Measurements from ENCODE around the gene TRIM17.

DNA sequence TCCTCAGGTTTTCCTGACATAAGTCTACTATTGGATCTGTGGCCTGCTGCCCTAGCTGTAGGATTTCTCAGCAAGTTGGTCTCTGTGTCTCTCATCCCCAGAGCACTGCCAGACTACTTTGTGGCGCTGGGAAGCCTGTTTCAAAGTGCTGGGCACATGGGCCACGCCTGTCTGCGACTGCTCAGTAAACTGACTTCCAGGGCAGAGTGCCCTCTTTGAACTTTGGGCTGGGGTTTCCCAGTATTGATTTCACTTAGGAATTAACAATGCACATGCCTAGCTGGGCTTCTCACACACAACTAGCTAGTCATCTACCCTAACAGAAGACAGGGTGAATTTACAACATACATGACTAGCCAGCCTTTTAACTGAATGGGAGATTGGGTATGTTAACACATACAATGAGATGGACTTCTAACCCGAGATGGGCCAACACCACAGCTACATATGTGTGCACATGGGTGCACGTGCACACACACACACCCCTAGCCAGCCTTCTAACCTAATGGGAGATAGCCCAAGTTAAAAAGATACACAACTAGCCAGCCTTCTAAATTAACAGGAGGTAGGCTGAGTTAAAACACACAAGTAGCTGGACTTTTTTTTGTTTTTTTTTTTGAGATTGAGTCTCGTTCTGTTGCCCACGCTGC is 6.9 kb upstream of the TRIM17 start:
- TF ChIP-seq CREB1 (IDR thresholded peaks at IDR 0.05; ENCODE audit: low read depth) (no peak), YY1 (IDR thresholded peaks at IDR 0.05; ENCODE audit: low read depth) (no peak), USF1 (IDR thresholded peaks at IDR 0.05) (no peak), CEBPB (IDR thresholded peaks at IDR 0.05) (no peak)
- TF ChIP-seq, protein P1, sequence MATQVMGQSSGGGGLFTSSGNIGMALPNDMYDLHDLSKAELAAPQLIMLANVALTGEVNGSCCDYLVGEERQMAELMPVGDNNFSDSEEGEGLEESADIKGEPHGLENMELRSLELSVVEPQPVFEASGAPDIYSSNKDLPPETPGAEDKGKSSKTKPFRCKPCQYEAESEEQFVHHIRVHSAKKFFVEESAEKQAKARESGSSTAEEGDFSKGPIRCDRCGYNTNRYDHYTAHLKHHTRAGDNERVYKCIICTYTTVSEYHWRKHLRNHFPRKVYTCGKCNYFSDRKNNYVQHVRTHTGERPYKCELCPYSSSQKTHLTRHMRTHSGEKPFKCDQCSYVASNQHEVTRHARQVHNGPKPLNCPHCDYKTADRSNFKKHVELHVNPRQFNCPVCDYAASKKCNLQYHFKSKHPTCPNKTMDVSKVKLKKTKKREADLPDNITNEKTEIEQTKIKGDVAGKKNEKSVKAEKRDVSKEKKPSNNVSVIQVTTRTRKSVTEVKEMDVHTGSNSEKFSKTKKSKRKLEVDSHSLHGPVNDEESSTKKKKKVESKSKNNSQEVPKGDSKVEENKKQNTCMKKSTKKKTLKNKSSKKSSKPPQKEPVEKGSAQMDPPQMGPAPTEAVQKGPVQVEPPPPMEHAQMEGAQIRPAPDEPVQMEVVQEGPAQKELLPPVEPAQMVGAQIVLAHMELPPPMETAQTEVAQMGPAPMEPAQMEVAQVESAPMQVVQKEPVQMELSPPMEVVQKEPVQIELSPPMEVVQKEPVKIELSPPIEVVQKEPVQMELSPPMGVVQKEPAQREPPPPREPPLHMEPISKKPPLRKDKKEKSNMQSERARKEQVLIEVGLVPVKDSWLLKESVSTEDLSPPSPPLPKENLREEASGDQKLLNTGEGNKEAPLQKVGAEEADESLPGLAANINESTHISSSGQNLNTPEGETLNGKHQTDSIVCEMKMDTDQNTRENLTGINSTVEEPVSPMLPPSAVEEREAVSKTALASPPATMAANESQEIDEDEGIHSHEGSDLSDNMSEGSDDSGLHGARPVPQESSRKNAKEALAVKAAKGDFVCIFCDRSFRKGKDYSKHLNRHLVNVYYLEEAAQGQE (IDR thresholded peaks at IDR 0.05; ENCODE audit: low read depth), result no peak
